HG02884 (cell line): ENCODE measurements around the gene CLTC.
A peak's percentile ranks its signal among the peaks of the same experiment; 100 is the strongest.
"Not testable (repeated sequence)": the region's sequence is repeated elsewhere in the genome, so short reads cannot be mapped to it uniquely, and the experiment has no call there.

ENCODE experiments used
- ATAC-seq: cut with Tn5 transposase; IDR thresholded peaks from one replicate; pipeline ENCODE4 v1.9.1; 2021; ENCODE audit warnings: mild to moderate bottlenecking, moderate library complexity; ENCODE audit not compliant: unreplicated experiment

Gene CLTC

DNA sequence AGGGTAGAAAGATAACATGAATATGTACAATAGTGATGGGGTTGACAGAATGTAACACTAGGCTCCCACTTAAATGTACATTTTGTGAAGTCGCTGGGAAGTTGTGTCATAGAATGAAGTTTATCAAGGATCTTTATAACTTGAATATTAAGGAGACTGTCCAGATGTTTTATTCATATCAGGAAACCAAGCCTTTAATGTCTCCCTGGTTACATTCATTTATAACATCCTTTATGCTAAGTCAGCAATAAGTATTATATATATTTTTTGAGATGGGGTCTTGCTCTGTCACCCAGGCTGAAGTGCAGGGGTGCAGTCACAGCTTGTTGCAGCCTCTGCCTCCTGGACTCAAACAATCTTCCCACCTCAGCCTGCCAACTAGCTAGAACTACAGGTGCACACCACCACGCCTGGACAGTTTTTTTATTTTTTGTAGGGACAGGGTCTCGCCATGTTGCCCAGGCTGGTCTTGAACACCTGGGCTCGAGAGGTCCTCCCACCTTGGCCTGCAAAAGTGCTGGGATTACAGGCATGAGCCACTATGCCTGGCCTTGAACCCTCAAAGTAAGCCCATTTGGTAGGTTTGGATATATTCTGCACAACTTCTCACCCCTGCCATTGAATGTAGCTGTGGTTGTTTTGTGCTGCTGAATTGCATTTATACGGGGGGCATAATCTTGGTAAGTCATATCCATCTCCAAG is 14.1 kb downstream of the CLTC start:
- ATAC-seq: no peak

DNA sequence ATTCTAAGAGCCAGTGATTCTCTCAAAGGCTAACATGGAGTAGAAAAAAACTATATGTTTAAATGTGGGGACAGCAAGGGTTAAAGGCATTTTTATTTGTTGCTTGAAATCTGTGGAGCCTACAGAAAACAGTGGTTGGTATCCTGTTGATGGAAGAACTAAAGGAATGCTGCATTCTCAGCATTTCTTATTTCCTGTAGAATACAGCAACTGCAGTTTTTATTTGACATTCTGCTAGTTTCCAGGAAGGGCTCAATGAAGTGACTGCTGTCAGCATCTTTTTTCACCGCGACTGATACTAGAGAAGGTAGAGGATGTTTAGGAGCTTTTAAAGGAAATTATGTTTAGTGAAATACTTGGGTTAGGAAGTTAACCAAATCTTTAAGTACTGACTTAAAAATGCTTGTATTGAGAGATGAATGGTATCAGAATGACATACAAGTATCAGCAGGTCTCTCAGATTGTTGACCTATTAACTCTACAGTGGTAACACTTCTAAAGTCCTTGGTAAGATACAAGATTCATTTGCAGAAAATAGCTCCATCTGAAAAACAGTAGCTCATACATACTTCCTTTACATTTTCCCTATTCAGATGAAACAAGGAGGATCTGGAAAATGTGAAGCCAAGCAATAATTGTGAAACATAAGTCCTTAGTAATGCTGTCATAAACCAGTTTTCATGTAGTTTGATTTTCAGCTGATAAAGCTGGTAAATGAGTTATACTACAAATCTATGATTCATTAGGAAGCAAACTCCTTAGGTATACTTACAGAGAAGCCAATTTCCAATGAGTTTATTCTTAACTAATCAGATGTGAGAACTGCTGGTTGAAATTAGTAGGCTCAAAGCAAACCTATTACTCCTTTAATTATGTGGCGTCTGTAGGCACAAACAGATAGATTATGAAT is 15.2 kb downstream of the CLTC start:
- no peak for ATAC-seq

DNA sequence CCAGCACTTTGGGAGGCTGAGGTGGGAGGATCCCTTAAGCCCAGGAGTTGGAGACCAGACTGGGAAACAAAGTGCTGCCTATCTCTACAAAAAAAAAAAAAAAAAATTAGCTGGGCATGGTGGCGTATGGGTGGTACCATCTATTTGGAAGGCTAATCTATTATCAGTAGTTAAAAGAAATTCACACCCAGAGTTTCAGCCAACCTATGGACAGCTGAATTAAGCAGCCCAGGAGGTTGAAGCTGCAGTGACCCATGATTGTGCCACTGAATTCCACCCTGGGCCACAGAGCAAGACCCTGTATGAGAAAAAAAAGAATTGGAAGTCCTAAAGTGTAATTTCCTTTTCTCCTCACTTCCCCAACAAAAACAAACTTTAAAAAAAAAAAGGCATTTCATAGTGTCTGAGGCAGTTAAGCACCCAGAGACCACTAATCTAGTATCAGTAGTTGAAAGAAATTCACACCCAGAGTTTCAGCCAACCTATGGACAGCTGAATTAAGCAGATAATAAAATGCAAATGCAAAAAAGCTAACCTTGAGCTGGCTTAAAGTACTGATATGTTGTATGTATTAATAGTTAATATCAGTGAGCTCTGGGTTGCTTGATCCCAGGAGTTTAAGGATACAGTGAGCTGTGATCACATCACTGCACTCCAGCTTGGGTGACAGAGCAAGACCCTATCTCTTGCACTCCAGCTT is 18.1 kb downstream of the CLTC start:
- ATAC-seq: no peak

- ATAC-seq: no peak
These were observed 18.9 kb downstream of the CLTC start for GRCh38 chr17:59638553-59638952.

DNA sequence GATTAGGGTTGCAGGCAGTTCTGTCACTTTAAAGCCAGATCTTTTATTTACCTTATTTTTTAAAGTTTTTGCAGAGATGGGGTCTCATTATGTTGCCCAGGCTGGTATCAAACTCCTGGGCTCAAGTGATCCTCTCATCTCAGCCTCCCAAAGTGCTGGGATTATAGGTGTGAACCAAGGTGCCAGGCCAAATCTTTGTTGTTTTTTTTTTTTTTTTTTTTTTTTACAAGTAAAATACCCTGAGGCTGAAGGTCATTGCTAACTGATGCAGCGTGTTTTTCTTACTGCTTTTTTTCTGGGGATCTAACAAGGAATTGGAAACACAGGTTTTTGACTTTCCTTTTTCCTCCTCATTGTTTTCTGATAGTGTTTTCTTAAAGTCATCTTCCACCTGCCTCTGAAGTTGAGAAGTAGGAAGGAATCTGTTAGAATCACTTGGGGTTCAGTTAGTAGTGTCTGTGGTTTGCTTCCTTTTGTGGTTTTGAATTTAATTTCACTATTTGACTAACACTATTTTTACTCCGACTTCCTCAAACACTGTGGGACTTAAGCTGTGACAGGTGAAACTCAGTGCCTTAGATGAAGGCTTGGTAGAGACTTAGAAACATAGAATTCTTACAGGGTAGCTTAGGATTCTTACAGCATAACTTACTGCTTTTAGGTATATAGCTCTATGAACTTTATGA is 22.2 kb downstream of the CLTC start:
- ATAC-seq: peak; percentile 81

GRCh38 chr17:59642565-59642964 is 22.9 kb downstream of the CLTC start:
- no peak for ATAC-seq

DNA sequence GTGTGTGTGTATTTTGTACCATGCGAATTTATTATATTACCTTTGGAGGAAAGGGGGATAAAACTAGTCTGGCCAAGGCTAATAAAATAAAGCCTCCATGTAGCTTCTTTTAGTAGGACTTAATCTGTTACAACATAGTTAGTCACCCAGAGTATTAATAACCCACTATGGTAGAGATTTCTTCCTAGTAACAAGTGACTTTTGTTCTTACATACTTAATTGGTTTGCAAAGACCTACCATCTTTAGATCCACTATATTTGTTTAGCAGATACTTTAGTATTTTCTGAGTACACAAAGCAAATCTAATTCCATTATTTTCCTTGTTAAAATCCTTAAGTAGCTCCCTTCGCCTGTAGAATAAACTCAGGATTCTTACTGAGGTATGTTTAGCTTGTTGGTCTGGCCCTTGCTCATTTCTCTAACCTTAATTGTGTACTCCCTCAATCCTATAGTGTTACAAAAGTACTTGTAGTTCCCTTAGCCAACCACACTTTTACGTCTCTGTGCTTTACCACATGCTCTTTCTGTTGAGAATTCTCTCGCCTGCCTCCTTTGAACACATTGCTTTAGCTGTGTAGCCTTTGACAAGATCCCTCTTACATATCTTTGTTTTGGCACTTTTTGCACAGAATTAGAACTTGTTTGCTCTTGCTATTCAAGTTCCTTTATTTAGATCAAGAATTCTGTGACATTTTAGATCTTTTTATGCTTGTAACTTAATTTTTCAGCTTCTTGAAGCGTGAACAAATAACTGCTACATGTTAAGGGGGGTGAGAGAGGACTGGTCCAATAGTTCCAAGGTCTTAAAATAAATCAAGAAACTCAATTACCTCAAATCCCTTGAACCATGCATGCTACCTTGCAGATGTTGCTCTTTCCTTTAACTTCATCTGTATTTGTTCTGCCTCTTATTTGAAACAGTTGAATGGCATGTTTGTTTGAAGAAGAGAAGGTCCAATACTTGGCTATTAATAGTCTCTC is 23.8 kb downstream of the CLTC start:
- no peak for ATAC-seq

DNA sequence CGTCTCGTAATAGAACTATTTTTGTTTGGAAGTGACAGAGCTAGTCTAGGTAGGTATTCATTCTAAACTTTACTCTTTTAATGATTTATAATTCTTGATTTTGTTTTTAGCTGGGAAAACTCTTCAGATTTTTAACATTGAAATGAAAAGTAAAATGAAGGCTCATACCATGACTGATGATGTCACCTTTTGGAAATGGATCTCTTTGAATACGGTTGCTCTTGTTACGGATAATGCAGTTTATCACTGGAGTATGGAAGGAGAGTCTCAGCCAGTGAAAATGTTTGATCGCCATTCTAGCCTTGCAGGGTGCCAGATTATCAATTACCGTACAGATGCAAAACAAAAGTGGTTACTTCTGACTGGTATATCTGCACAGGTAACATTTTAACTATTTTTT is 27.6 kb downstream of the CLTC start:
- no peak for ATAC-seq

DNA sequence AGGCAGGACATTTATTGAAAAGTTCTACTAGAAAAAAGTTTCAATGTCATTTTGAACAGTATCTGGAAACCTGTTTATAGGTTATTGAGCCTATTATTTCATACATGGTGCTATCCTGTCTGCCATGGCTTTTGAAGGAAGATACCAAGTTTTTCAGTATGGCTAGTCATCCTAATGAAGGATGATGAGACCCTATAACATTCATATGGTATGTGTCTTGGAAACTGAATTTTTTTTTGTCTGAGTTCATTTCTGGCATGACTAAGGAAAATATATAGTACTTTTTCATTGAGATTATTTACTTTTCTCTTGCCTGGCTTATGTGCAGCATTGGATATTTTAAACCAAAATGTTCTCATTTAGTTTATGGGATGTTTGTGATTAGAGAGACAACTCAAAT is 30.2 kb downstream of the CLTC start:
- no peak for ATAC-seq

GRCh38 chr17:59650642-59651041 is 30.9 kb downstream of the CLTC start:
- no peak for ATAC-seq

GRCh38 chr17:59651346-59651745 is 31.7 kb downstream of the CLTC start:
- ATAC-seq: no peak

DNA sequence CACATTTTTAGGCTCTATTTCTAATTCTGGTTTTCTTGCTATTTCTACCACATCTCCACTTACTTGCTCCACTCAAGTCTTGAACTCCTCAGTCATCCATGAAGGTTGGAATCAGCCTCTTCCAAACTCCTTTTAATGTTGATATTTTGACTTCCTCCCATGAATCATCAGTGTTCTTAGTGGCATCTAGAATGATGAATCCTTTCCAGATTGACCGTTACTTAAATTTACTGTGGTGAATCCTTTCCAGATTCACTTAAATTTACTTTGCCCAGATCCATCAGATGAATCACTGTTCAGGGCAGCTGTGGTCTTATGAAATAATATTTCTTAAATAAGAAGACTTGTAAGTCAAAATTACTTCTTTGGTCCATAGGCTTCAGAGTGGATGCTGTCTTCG is 32.4 kb downstream of the CLTC start:
- ATAC-seq: no peak

GRCh38 chr17:59656624-59657023 is 36.9 kb downstream of the CLTC start:
- ATAC-seq: not testable (repeated sequence)

GRCh38 chr17:59666235-59666634 is 46.5 kb downstream of the CLTC start:
- no peak for ATAC-seq

GRCh38 chr17:59668816-59669215 is 49.1 kb downstream of the CLTC start:
- no peak for ATAC-seq

- no peak for ATAC-seq
These were observed 49.7 kb downstream of the CLTC start for GRCh38 chr17:59669411-59669810.

- ATAC-seq: no peak
These were observed 50.2 kb downstream of the CLTC start for GRCh38 chr17:59669944-59670343.

DNA sequence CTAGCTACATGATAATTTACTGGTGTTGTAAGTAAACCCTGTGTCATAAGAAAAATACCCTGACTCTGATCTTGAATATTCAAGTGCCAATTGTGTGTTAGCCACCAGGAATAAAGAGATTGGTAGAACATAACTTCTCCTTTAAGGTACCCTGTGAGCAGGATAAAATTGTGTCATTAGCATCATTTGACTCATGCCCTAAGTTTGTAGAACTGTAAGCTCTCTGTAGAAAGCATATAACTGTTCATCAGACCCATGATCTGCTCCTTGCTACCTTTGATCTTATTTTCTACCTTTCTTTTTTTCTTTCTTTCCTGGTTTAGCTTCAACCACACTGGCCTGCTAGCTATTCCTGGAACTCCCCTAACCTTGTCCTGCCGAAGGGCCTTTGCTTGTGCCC is 51.7 kb downstream of the CLTC start:
- no peak for ATAC-seq

DNA sequence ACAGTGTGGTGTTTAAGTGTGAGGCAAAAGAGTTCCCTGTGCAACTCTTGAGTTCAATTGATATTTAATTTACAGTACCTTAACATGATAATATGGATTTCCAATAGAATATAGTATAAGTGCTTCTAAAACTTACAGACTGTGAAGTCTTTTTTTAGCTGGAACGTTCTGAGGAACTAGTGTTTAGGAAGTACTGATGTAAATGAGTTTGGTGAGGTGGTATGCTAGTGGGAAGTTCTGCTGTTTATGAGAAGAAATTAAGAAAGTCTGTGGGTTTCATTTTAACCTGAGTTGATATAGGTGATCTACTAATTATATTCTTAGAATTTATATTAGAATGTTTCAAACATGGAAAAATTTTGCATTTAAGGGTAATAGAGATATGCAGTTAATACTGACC is 55.5 kb downstream of the CLTC start:
- no peak for ATAC-seq

- ATAC-seq: no peak
These were observed 57.0 kb downstream of the CLTC start for GRCh38 chr17:59676716-59677115.
